Duodenal mucosa (tissue), 2 donors: ENCODE measurements around the gene CHCHD3.
"Not testable (repeated sequence)": the region's sequence is repeated elsewhere in the genome, so short reads cannot be mapped to it uniquely, and the experiment has no call there.

Experiments
- H3K27ac ChIP-seq: one replicate; pipeline ENCODE4 v1.7.0; 2013; ENCODE audit warnings: low read depth, low read length
- H3K27me3 ChIP-seq, 2 donors: one replicate each; pipeline ENCODE4 v1.7.0; 2013; ENCODE audit warnings: low read length in 2 of 2, control low read depth in 1 of 2; ENCODE audit not compliant: insufficient read depth in 2 of 2, control insufficient read depth in 1 of 2
- H3K36me3 ChIP-seq, 2 donors: one replicate each; pipeline ENCODE4 v1.7.0; 2013; ENCODE audit warnings: low read length in 2 of 2, control low read depth in 1 of 2; ENCODE audit not compliant: insufficient read depth in 2 of 2, control insufficient read depth in 1 of 2
- H3K4me1 ChIP-seq, 2 donors: one replicate each; pipeline ENCODE4 v1.7.0; 2013; ENCODE audit warnings: low read length in 2 of 2, control low read depth in 1 of 2; ENCODE audit not compliant: insufficient read depth in 2 of 2, control insufficient read depth in 1 of 2
- H3K4me3 ChIP-seq, 2 donors: one replicate each; pipeline ENCODE4 v1.7.0; 2013; ENCODE audit warnings: low read length in 2 of 2, low read depth in 1 of 2
- H3K9ac ChIP-seq, 2 donors: one replicate each; pipeline ENCODE4 v1.7.0; 2013; ENCODE audit warnings: low read length in 2 of 2, low read depth in 1 of 2
- H3K9me3 ChIP-seq, 2 donors: one replicate each; pipeline ENCODE4 v1.7.0; 2013; ENCODE audit warnings: low read length in 2 of 2, control low read depth in 1 of 2; ENCODE audit not compliant: control insufficient read depth in 1 of 2

CHCHD3 gene

GRCh38 chr7:132901241-132901640 lies 180.6 kb downstream of the CHCHD3 start:
- Histone ChIP-seq H3K4me1 (no peaks in the 10 kb centered on the region), H3K27ac (no peak overlapping the region), H3K4me3 (no peak overlapping the region), H3K27me3 (no peaks in the 10 kb centered on the region), H3K36me3 (no peaks in the 10 kb centered on the region), H3K9me3 (no peaks in the 10 kb centered on the region), H3K9ac (no peak overlapping the region)

DNA sequence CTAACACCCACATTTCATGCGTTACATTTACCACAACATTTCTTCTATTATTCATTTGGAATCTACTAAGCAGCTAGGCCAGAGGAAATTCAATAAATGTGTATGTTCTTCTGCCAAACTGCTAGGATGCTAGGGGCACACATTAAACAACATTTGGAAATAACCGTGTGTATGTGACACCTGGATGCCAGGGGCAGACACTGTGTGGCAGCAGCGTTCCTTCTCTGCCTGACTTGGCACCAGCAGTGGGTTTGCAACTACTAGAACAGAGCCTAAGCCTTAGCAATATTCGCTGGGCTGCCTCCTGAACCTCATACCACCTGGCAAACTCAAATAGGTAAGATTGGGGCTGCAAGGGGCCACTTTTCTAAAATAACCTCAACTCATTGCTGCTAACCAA lies 182.1 kb downstream of the CHCHD3 start:
- Histone ChIP-seq H3K36me3 (no peaks in the 10 kb centered on the region), H3K4me1 (no peaks in the 10 kb centered on the region), H3K9ac (no peak overlapping the region), H3K9me3 (no peaks in the 10 kb centered on the region), H3K4me3 (no peak overlapping the region), H3K27ac (no peak overlapping the region), H3K27me3 (no peaks in the 10 kb centered on the region)

DNA sequence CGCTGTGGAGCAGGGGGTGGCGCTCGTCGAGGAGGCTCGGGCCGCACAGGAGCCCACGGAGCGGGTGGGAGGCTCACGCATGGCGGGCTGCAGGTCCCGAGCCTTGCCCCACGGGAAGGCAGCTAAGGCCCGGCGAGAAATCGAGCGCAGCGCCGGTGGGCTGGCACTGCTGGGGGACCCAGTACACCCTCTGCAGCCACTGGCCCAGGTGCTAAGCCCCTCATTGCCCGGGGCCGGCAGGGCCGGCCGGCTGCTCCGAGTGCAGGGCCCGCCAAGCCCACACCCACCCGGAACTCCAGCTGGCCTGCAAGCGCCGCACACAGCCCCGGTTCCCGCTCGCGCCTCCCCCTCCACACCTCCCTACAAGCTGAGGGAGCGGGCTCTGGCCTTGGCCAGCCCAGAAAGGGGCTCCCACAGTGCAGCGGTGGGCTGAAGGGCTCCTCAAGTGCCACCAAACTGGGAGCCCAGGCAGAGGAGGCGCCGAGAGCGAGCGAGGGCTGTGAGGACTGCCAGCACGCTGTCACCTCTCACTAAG lies 183.2 kb downstream of the CHCHD3 start:
- H3K4me3 ChIP-seq, H3K36me3 ChIP-seq, H3K9me3 ChIP-seq, H3K4me1 ChIP-seq, H3K27ac ChIP-seq, H3K9ac ChIP-seq, H3K27me3 ChIP-seq: not testable (repeated sequence)

DNA sequence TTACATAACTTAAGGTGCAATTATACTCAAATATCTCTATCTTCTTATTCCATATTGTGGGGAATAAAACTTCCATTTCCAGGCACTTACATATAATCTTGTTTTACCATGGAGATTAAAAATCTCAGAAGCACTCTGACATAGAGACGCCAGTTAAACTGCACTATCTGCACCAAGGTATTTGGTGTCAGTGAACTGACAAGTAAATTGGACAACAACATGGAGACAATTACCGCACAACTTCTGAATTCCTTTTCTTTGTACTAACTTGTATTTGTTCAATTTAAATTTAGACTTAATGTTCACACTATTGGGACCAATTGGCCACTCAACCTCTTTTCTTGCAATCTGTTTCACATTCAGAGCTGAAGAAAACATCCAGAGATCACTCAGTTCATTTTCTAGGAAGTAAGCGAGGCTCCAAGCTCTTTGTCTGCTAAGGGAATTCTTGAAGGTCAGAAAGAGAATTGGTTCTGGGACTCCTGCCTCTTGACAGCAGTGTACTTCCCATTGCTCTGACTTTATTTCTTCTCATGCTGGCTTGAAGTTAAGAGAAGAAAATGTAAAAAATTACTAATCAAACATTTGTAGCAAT lies 184.7 kb downstream of the CHCHD3 start:
- no peak overlapping the region for H3K9ac ChIP-seq

GRCh38 chr7:132895231-132895630 lies 186.7 kb downstream of the CHCHD3 start:
- no peaks in the 10 kb centered on the region for H3K36me3 ChIP-seq
- no peak overlapping the region for H3K27ac ChIP-seq
- no peaks in the 10 kb centered on the region for H3K27me3 ChIP-seq
- no peak overlapping the region for H3K4me3 ChIP-seq
- no peak overlapping the region for H3K9ac ChIP-seq
- no peaks in the 10 kb centered on the region for H3K9me3 ChIP-seq
- no peaks in the 10 kb centered on the region for H3K4me1 ChIP-seq

More for the DNA sequence above, 184.7 kb downstream of the CHCHD3 start:
- H3K4me1 ChIP-seq: no peaks in the 10 kb centered on the region
- no peak overlapping the region for H3K27ac ChIP-seq
- H3K27me3 ChIP-seq: no peaks in the 10 kb centered on the region
- H3K9me3 ChIP-seq: no peaks in the 10 kb centered on the region
- no peaks in the 10 kb centered on the region for H3K36me3 ChIP-seq
- H3K4me3 ChIP-seq: no peak overlapping the region

DNA sequence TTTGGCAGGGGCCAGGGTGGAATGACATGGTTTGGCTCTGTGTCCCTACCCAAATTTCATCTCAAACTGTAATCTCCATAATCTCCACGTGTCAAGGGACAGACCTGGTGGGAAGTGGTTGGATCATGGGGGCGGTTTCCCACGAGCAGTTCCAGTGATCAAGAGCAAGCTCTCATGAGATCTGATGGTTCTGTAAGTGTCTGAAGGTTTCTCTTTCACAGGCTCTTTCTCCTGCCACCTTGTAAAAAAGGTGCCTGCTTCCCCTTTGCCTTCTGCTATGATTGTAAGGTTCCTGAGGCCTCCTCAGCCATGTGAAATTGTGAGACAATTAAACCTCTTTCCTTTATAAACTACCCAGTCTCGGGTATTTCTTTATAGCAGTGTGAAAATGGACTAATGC lies 188.3 kb downstream of the CHCHD3 start:
- H3K4me1 ChIP-seq: no peaks in the 10 kb centered on the region
- H3K27me3 ChIP-seq: no peaks in the 10 kb centered on the region
- H3K27ac ChIP-seq: no peak overlapping the region
- H3K4me3 ChIP-seq: no peak overlapping the region
- H3K9me3 ChIP-seq: no peaks in the 10 kb centered on the region
- no peak overlapping the region for H3K9ac ChIP-seq
- no peaks in the 10 kb centered on the region for H3K36me3 ChIP-seq

DNA sequence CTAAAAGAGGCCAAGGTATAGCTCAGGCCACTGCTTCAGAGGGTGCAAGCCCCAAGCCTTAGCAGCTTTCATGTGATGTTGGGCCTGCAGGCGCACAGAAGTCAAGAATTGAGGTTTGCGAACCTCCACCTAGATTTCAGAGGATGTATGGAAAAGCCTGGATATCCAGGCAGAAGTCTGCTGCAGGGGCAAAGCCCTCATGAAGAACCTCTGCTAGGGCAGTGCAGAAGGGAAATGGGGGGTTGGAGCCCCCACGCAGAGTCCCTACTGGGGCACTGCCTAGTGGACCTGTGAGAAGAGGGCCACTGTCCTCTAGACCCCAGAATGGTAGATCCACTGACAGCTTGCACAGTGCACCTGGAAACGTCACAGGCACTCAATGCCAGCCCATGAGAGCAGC lies 189.1 kb downstream of the CHCHD3 start:
- not testable (repeated sequence) for H3K27me3 ChIP-seq, H3K36me3 ChIP-seq, H3K27ac ChIP-seq, H3K9me3 ChIP-seq, H3K9ac ChIP-seq, H3K4me1 ChIP-seq, H3K4me3 ChIP-seq

- Histone ChIP-seq H3K36me3 (no peaks in the 10 kb centered on the region), H3K27me3 (no peaks in the 10 kb centered on the region), H3K4me1 (no peaks in the 10 kb centered on the region), H3K27ac (no peak overlapping the region), H3K4me3 (no peak overlapping the region), H3K9ac (no peak overlapping the region), H3K9me3 (no peaks in the 10 kb centered on the region)
These were observed 190.3 kb downstream of the CHCHD3 start for GRCh38 chr7:132891554-132891953.

GRCh38 chr7:132882714-132883428 lies 199.0 kb downstream of the CHCHD3 start:
- no peak overlapping the region for H3K27ac ChIP-seq
- no peaks in the 10 kb centered on the region for H3K9me3 ChIP-seq
- peaks cover 3 to 4% of the 10 kb centered on the region in 2 donors for H3K36me3 ChIP-seq
- H3K4me1 ChIP-seq: peaks cover 0 to 22% of the 10 kb centered on the region in 2 donors
- H3K27me3 ChIP-seq: no peaks in the 10 kb centered on the region
- no peak overlapping the region for H3K9ac ChIP-seq
- no peak overlapping the region for H3K4me3 ChIP-seq

GRCh38 chr7:132881317-132881716 lies 200.6 kb downstream of the CHCHD3 start:
- H3K36me3 ChIP-seq: peaks cover 3 to 4% of the 10 kb centered on the region in 2 donors
- H3K4me3 ChIP-seq: no peak overlapping the region
- H3K27me3 ChIP-seq: no peaks in the 10 kb centered on the region
- no peak overlapping the region for H3K27ac ChIP-seq
- no peak overlapping the region for H3K9ac ChIP-seq
- H3K9me3 ChIP-seq: no peaks in the 10 kb centered on the region
- H3K4me1 ChIP-seq: peaks cover 0 to 33% of the 10 kb centered on the region in 2 donors
